Neural cell (in vitro differentiated cells): ENCODE measurements around the gene SCUBE1. TPM values are rescaled to one million over a fixed set of nuclear protein-coding genes. Genes with fewer than 3 reads are reported as not detected.

Experiments
- H2AFZ ChIP-seq: fragments of 200-600, 300-800 bp; sonication (generic), shearing (Covaris generic); 2 replicates; pipeline ENCODE4 v1.6.0; 2014; ENCODE audit warnings: low read depth, mild to moderate bottlenecking, antibody characterized with exemption, low read length, moderate library complexity
- H3F3A ChIP-seq: fragments of 200-600 bp; shearing (Covaris generic); 2 replicates; pipeline ENCODE4 v1.6.1; 2016; ENCODE audit warnings: mild to moderate bottlenecking, moderate library complexity, mixed read lengths, antibody characterized with exemption, low read length; ENCODE audit not compliant: insufficient read depth, poor library complexity, severe bottlenecking
- H3K27ac ChIP-seq: fragments of 200-600, 300-800 bp; sonication (generic), shearing (Covaris generic); 2 replicates; pipeline ENCODE4 v1.5.1; 2014; ENCODE audit warnings: mild to moderate bottlenecking, low read length, moderate library complexity
- H3K27me3 ChIP-seq: fragments of 300-800, 200-600 bp; sonication (generic), shearing (Covaris generic); 2 replicates; pipeline ENCODE4 v1.6.0; 2014; ENCODE audit warnings: mild to moderate bottlenecking, low read depth, low read length, moderate library complexity; ENCODE audit not compliant: insufficient read depth
- H3K36me3 ChIP-seq: fragments of 300-800, 200-600 bp; sonication (generic), shearing (Covaris generic); 2 replicates; pipeline ENCODE4 v1.5.1; 2014; ENCODE audit warnings: mild to moderate bottlenecking, antibody characterized with exemption, low read length, moderate library complexity; ENCODE audit not compliant: insufficient read depth
- H3K4me2 ChIP-seq: fragments of 300-800, 200-600 bp; sonication (generic), shearing (Covaris generic); 2 replicates; pipeline ENCODE4 v1.6.0; 2014; ENCODE audit warnings: mild to moderate bottlenecking, low read length
- H3K4me3 ChIP-seq: fragments of 300-800, 200-600 bp; sonication (generic), shearing (Covaris generic); 2 replicates; pipeline ENCODE4 v1.5.1; 2014; ENCODE audit warnings: mild to moderate bottlenecking, low read length, moderate library complexity
- H3K79me2 ChIP-seq: fragments of 200-600 bp; shearing (Covaris generic); replicated peaks from 2 replicates; pipeline ENCODE4 v1.6.0; 2014; ENCODE audit warnings: mild to moderate bottlenecking, low read length, moderate library complexity; ENCODE audit not compliant: insufficient read depth
- H3K9ac ChIP-seq: fragments of 300-800, 200-600 bp; sonication (generic), shearing (Covaris generic); 2 replicates; pipeline ENCODE4 v1.6.1; 2016; ENCODE audit warnings: mild to moderate bottlenecking, low read length, mixed read lengths
- H3K9me2 ChIP-seq: fragments of 200-600 bp; shearing (Covaris generic); 2 replicates; pipeline ENCODE4 v1.6.1; 2016; ENCODE audit warnings: mild to moderate bottlenecking, low read length, mixed read lengths; ENCODE audit not compliant: insufficient read depth
- H3K9me3 ChIP-seq: fragments of 200-600, 300-800 bp; sonication (generic), shearing (Covaris generic); 2 replicates; pipeline ENCODE4 v1.6.1; 2016; ENCODE audit warnings: mild to moderate bottlenecking, mixed run types, low read length, moderate library complexity, mixed read lengths
- H4K20me1 ChIP-seq: fragments of 200-600 bp; shearing (Covaris generic); 2 replicates; pipeline ENCODE4 v1.6.1; 2016; ENCODE audit warnings: mild to moderate bottlenecking, mixed run types; ENCODE audit not compliant: insufficient read depth
- CTCF ChIP-seq: fragments of 450-650 bp; IDR thresholded peaks from 2 replicates; pipeline ENCODE4 v1.5.1; 2014; ENCODE audit warnings: antibody characterized with exemption, mild to moderate bottlenecking, moderate library complexity; ENCODE audit not compliant: poor library complexity, severe bottlenecking
- EP300 ChIP-seq: fragments of 450-650 bp; conservative IDR thresholded peaks from 2 replicates; pipeline ENCODE4 v1.6.1; 2014; ENCODE audit warnings: antibody characterized with exemption, mild to moderate bottlenecking, moderate library complexity; ENCODE audit not compliant: poor library complexity, severe bottlenecking
- EZH2 ChIP-seq: fragments of 200-600, 300-800 bp; shearing (Covaris generic), sonication (generic); IDR thresholded peaks from 2 replicates; pipeline ENCODE4 v1.6.1; 2014; ENCODE audit warnings: antibody characterized with exemption, low read length, borderline replicate concordance, mild to moderate bottlenecking; ENCODE audit not compliant: insufficient read depth, poor library complexity, severe bottlenecking
- MXI1 ChIP-seq: fragments of 450-650 bp; conservative IDR thresholded peaks from 2 replicates; pipeline ENCODE4 v1.6.1; 2014; ENCODE audit warnings: antibody characterized with exemption, mild to moderate bottlenecking; ENCODE audit not compliant: poor library complexity, severe bottlenecking
- POLR2AphosphoS5 ChIP-seq: IDR thresholded peaks from 2 replicates; pipeline ENCODE4 v1.6.1; 2012
- RAD21 ChIP-seq: fragments of 450-650 bp; conservative IDR thresholded peaks from 2 replicates; pipeline ENCODE4 v1.6.1; 2014; ENCODE audit warnings: antibody characterized with exemption, mild to moderate bottlenecking, moderate library complexity
- REST ChIP-seq: IDR thresholded peaks from 2 replicates; pipeline ENCODE4 v1.6.1; 2012; ENCODE audit warnings: borderline replicate concordance
- SMC3 ChIP-seq: fragments of 450-650 bp; conservative IDR thresholded peaks from 2 replicates; pipeline ENCODE4 v1.6.1; 2014; ENCODE audit warnings: antibody characterized with exemption, mild to moderate bottlenecking, moderate library complexity; ENCODE audit not compliant: poor library complexity
- TAF1 ChIP-seq: IDR thresholded peaks from 2 replicates; pipeline ENCODE4 v1.6.1; 2012; ENCODE audit warnings: low read depth
- polyA plus RNA-seq: library from polyadenylated mRNA; depleted of rRNA; stranded (reverse); fragments of >200 nt; gene quantifications from 2 replicates; pipeline ENCODE4 v1.2.3, GENCODE V29; 2014

Gene SCUBE1
- polyA plus RNA-seq, 1 donor from 2014 or later: 8.4 TPM

- TF ChIP-seq EZH2: no peak
- no peak for TF ChIP-seq POLR2AphosphoS5
- no peak overlapping the region for H3K9ac ChIP-seq
- H3K79me2 ChIP-seq: no peaks in the 10 kb centered on the region
- no peak overlapping the region for H2AFZ ChIP-seq
- no peaks in the 10 kb centered on the region for H4K20me1 ChIP-seq
- no peak overlapping the region for H3K4me3 ChIP-seq
- no peaks in the 10 kb centered on the region for H3K36me3 ChIP-seq
- no peaks in the 10 kb centered on the region for H3K27me3 ChIP-seq
- H3K27ac ChIP-seq: no peak overlapping the region
- H3F3A ChIP-seq: no peaks in the 10 kb centered on the region
- H3K9me3 ChIP-seq: no peaks in the 10 kb centered on the region
- no peaks in the 10 kb centered on the region for H3K9me2 ChIP-seq
- no peak overlapping the region for H3K4me2 ChIP-seq
Measured at GRCh38 chr22:43217285-43218030, 125.7 kb downstream of the SCUBE1 start.

- no peak overlapping the region for H3K4me2 ChIP-seq
- H3F3A ChIP-seq: no peaks in the 10 kb centered on the region
- no peaks in the 10 kb centered on the region for H3K9me2 ChIP-seq
- H3K9me3 ChIP-seq: no peaks in the 10 kb centered on the region
- no peaks in the 10 kb centered on the region for H3K79me2 ChIP-seq
- H3K27ac ChIP-seq: no peak overlapping the region
- H3K27me3 ChIP-seq: no peaks in the 10 kb centered on the region
- H2AFZ ChIP-seq: no peak overlapping the region
- no peaks in the 10 kb centered on the region for H3K36me3 ChIP-seq
- H3K9ac ChIP-seq: no peak overlapping the region
- no peak overlapping the region for H3K4me3 ChIP-seq
- no peaks in the 10 kb centered on the region for H4K20me1 ChIP-seq
- no peak for TF ChIP-seq MXI1
- TF ChIP-seq POLR2AphosphoS5: no peak
- TF ChIP-seq RAD21: no peak
- TF ChIP-seq EP300: no peak
- TF ChIP-seq TAF1: no peak
- no peak for TF ChIP-seq SMC3
- TF ChIP-seq REST: no peak
- no peak for TF ChIP-seq EZH2
- TF ChIP-seq CTCF: no peak
Measured at GRCh38 chr22:43216738-43217137, 126.4 kb downstream of the SCUBE1 start.
